Endothelial cell of umbilical vein (primary cell): ENCODE results near the gene YAP1.

Experiments used
- CTCF ChIP-seq, 2 donors: IDR thresholded peaks; 1 replicate in 1 of 2; 2 replicates in 1 of 2; pipeline ENCODE4 v1.5.1; 2011; ENCODE audit warnings: low read length in 2 of 2, mild to moderate bottlenecking in 2 of 2, moderate library complexity in 2 of 2, control low read depth in 1 of 2, inconsistent platforms in 1 of 2, low read depth in 1 of 2; ENCODE audit not compliant: insufficient read depth in 1 of 2; ENCODE audit errors: extremely low read depth in 1 of 2
- EZH2 ChIP-seq: IDR thresholded peaks from 2 replicates; pipeline ENCODE4 v1.6.1; 2012; ENCODE audit warnings: borderline replicate concordance, low read depth, mild to moderate bottlenecking, moderate library complexity, low read length, inconsistent platforms; ENCODE audit not compliant: severe bottlenecking
- FOS ChIP-seq: IDR thresholded peaks from 2 replicates; pipeline ENCODE4 v1.6.1; 2011; ENCODE audit warnings: mild to moderate bottlenecking, low read length, moderate library complexity, borderline replicate concordance; ENCODE audit not compliant: insufficient read depth
- GATA2 ChIP-seq: IDR thresholded peaks from 2 replicates; pipeline ENCODE4 v1.7.0; 2011; ENCODE audit warnings: low read depth, mild to moderate bottlenecking, moderate library complexity, mixed read lengths, low read length; ENCODE audit not compliant: insufficient read length, insufficient read depth
- JUN ChIP-seq: IDR thresholded peaks from 2 replicates; pipeline ENCODE4 v1.6.1; 2011; ENCODE audit warnings: borderline replicate concordance, low read depth; ENCODE audit not compliant: insufficient read length, insufficient read depth
- MAX ChIP-seq: IDR thresholded peaks from 2 replicates; pipeline ENCODE4 v1.6.1; 2011; ENCODE audit not compliant: insufficient read depth, insufficient read length
- MYC ChIP-seq: IDR thresholded peaks from one replicate; pipeline ENCODE4 v1.6.1; 2011; ENCODE audit warnings: mild to moderate bottlenecking, low read depth, low read length
- POLR2A ChIP-seq: IDR thresholded peaks from 2 replicates; pipeline ENCODE4 v1.6.1; 2012; ENCODE audit warnings: low read depth, mild to moderate bottlenecking, control low read depth, low read length
- POLR2AphosphoS5 ChIP-seq: IDR thresholded peaks from 2 replicates; pipeline ENCODE4 v1.6.1; 2012; ENCODE audit warnings: low read depth, mild to moderate bottlenecking, control low read depth, low read length, moderate library complexity; ENCODE audit not compliant: insufficient read depth

- no peak for TF ChIP-seq CTCF (IDR thresholded peaks at IDR 0.05; ENCODE audit: extremely low read depth in 1 of 2, insufficient read depth in 1 of 2, low read depth in 1 of 2, low read length in 2 of 2)
- no peak for TF ChIP-seq POLR2A
- TF ChIP-seq EZH2 = no peak
- TF ChIP-seq POLR2AphosphoS5 = no peak
- TF ChIP-seq FOS = no peak
- TF ChIP-seq JUN = no peak
- TF ChIP-seq GATA2 = no peak
- no peak for TF ChIP-seq MYC
- TF ChIP-seq MAX = no peak
These were observed 95.6 kb downstream of the YAP1 start for GRCh38 chr11:102205805-102206204.
